Measurements from ENCODE around the gene DUSP9.

DNA sequence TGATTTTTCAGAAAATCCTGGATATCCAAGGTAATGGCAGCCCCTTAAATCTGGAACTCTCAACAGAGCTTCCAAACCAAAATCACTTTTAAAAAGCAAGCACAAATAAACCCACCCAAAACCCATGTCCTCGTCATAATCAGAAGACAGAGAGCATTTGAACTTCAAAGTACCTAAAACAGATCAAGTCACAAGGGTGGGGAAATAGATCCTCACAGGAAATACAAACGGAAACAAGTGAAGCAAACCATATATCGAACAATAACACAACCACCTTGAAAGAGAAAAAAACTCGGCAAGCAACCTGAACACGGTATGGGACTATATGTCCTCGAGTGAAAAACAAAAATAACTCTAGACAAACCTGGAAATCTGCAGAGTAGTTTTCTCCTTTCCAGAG is 32.2 kb upstream of the DUSP9 start:
- no peak for TF ChIP-seq POLR2AphosphoS5 (IDR thresholded peaks at IDR 0.05; ENCODE audit: low read depth, low read length)
- TF ChIP-seq, protein P1, sequence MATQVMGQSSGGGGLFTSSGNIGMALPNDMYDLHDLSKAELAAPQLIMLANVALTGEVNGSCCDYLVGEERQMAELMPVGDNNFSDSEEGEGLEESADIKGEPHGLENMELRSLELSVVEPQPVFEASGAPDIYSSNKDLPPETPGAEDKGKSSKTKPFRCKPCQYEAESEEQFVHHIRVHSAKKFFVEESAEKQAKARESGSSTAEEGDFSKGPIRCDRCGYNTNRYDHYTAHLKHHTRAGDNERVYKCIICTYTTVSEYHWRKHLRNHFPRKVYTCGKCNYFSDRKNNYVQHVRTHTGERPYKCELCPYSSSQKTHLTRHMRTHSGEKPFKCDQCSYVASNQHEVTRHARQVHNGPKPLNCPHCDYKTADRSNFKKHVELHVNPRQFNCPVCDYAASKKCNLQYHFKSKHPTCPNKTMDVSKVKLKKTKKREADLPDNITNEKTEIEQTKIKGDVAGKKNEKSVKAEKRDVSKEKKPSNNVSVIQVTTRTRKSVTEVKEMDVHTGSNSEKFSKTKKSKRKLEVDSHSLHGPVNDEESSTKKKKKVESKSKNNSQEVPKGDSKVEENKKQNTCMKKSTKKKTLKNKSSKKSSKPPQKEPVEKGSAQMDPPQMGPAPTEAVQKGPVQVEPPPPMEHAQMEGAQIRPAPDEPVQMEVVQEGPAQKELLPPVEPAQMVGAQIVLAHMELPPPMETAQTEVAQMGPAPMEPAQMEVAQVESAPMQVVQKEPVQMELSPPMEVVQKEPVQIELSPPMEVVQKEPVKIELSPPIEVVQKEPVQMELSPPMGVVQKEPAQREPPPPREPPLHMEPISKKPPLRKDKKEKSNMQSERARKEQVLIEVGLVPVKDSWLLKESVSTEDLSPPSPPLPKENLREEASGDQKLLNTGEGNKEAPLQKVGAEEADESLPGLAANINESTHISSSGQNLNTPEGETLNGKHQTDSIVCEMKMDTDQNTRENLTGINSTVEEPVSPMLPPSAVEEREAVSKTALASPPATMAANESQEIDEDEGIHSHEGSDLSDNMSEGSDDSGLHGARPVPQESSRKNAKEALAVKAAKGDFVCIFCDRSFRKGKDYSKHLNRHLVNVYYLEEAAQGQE (IDR thresholded peaks at IDR 0.05; ENCODE audit: insufficient read depth in 1 of 2, low read depth in 2 of 2, low read length in 2 of 2) = no peak
- no peak for TF ChIP-seq TAF1 (IDR thresholded peaks at IDR 0.05; ENCODE audit: borderline replicate concordance, insufficient read depth, low read length)
